Transverse colon (tissue), 4 donors: ENCODE measurements around the gene UMAD1.

Experiments
- CTCF ChIP-seq, 5 experiments: fragments of 200-600 bp in 3 of 5; fragments of 450-650 bp in 2 of 5; sonication (generic) in 3 of 5; IDR thresholded peaks; 1 replicate in 2 of 5; 2 replicates in 3 of 5; pipeline ENCODE4 v1.5.1; 2016 to 2017; ENCODE audit warnings: antibody characterized with exemption in 5 of 5, inconsistent platforms in 3 of 5, mild to moderate bottlenecking in 2 of 5, moderate library complexity in 1 of 5
- EP300 ChIP-seq: sonication (generic); formaldehyde crosslinking; IDR thresholded peaks from one replicate; pipeline ENCODE4 v1.6.1; 2017; ENCODE audit warnings: antibody characterized with exemption, low read depth
- POLR2A ChIP-seq: fragments of 450-650 bp; IDR thresholded peaks from one replicate; pipeline ENCODE4 v1.6.1; 2016; ENCODE audit warnings: antibody characterized with exemption, mild to moderate bottlenecking, moderate library complexity
- POLR2AphosphoS5 ChIP-seq, 3 donors: sonication (generic); formaldehyde crosslinking; IDR thresholded peaks; one replicate each; pipeline ENCODE4 v1.6.1; 2016; ENCODE audit warnings: antibody characterized with exemption in 3 of 3

- TF ChIP-seq POLR2A, result no peak
- TF ChIP-seq CTCF (IDR thresholded peaks at IDR 0.05), result no peak
- no peak for TF ChIP-seq EP300
- TF ChIP-seq POLR2AphosphoS5 (IDR thresholded peaks at IDR 0.05), result no peak
These were observed 203.4 kb downstream of the UMAD1 start for GRCh38 chr7:7843972-7844371.
